SJCRH30 (cell line): Measurements from ENCODE around the gene HCFC1R1. TPM values are rescaled to one million over a fixed set of nuclear protein-coding genes. Genes with fewer than 3 reads are reported as not detected.

Experiments
- DNase-seq, 2 experiments: peaks; one replicate each; pipeline ENCODE4 v3.0.0-alpha.2; 2015 to 2020
- H3K27ac ChIP-seq: fragments of 250-450 bp; sonication (Bioruptor Pico); 2 replicates; pipeline ENCODE4 v1.5.1; 2020; ENCODE audit warnings: mild to moderate bottlenecking, moderate library complexity
- H3K27me3 ChIP-seq: fragments of 250-450 bp; sonication (Bioruptor Pico); 2 replicates; pipeline ENCODE4 v1.5.1; 2020; ENCODE audit warnings: mild to moderate bottlenecking, moderate library complexity
- H3K36me3 ChIP-seq: fragments of 250-450 bp; sonication (Bioruptor Pico); 2 replicates; pipeline ENCODE4 v1.5.1; 2020; ENCODE audit warnings: mild to moderate bottlenecking, moderate library complexity
- H3K4me1 ChIP-seq: fragments of 250-450 bp; sonication (Bioruptor Pico); 2 replicates; pipeline ENCODE4 v1.5.1; 2020; ENCODE audit warnings: mild to moderate bottlenecking, moderate library complexity
- H3K4me3 ChIP-seq: fragments of 250-450 bp; sonication (Bioruptor Pico); 2 replicates; pipeline ENCODE4 v1.5.1; 2020; ENCODE audit warnings: mild to moderate bottlenecking, moderate library complexity
- H3K9me3 ChIP-seq: fragments of 250-450 bp; sonication (Bioruptor Pico); replicated peaks from 2 replicates; pipeline ENCODE4 v1.5.1; 2020; ENCODE audit warnings: mild to moderate bottlenecking, moderate library complexity
- total RNA-seq: library from RNA; depleted of rRNA; stranded (reverse); fragments of >200 nt; shearing (Covaris generic); gene quantifications from 2 replicates; pipeline ENCODE4 v1.2.3, GENCODE V29; 2014

HCFC1R1 gene
- total RNA-seq, 1 experiment from 2014 or later = 18.9 TPM

DNA sequence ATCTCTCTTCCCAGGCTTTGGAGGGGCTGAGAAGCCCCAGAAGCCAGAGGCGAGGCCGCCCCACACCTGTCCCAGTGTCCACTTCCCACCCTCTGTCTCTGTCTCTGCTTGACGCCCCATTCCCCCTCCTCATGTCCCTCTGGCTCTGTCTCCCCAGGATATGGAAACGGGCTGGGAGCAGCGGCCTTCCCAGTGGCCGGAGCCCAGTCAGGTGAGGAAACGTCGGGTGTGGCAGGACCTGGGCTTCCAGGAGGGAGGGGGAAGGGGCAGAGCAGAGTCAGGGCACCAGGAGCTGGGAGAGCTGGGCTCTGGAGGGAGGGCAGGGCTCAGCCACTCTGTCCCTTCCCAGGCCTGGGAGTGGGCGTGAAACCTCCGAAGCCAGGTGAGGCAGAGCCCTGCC, 32.9 kb downstream of the HCFC1R1 start:
- Histone ChIP-seq H3K9me3 (no peaks in the 10 kb centered on the region), H3K4me3 (no peak overlapping the region), H3K27ac (no peak overlapping the region), H3K36me3 (no peaks in the 10 kb centered on the region), H3K4me1 (peaks cover 32% of the 10 kb centered on the region), H3K27me3 (peaks cover 6% of the 10 kb centered on the region; the same call in 1 of the 2 replicates)
- DNase-seq = no peak

DNA sequence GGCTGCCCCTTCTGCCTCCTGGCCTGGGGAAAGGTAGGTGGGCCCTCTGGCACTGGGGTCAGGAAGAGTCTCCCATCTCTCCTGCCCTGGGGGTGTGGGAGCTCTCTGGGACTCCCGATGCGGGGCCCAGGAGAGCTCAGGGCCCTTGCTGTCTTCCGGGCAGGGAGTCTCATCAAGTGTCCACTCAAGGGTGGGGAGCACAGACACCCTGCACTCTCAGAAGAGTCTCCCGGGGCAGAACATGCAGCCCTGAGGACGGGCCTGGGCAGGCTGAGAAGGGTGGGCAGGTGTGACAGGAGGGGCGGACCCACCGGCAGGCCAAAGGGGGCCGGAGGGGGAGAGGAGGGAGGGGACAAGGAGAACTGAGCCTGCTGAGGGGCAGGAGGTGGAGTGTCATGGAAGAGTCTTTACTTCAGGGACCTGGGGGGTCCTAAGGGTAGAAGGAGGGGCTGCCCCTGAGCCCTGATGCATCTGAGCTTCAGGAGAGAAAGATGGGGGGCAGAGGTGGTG, 35.1 kb downstream of the HCFC1R1 start:
- Histone ChIP-seq H3K27ac (peak overlapping the region; percentile 66), H3K4me1 (peaks cover 52% of the 10 kb centered on the region), H3K36me3 (no peaks in the 10 kb centered on the region), H3K9me3 (no peaks in the 10 kb centered on the region), H3K27me3 (no peaks in the 10 kb centered on the region), H3K4me3 (peak overlapping the region; percentile 23)
- DNase-seq = peak; percentile 53 to 56

DNA sequence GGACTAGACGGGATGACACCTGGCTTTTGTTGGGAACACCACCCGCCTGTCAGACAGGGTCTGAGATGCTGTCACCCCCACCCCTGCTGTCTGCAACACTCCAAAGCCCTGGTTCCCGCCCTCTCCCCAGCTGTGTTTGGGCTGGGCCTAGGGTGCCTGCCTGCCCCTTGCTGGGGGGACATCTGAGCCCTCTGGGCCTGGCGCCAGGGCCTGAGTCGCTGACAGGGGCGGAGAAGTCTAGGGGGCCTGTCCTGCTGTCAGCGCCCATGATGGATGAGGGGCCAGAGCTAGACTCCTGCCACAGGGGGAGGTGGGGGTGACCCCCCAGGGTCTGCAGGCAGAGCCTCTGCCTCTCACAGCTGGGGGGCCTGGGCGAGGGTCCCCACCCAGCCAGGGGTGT, 35.9 kb downstream of the HCFC1R1 start:
- Histone ChIP-seq H3K9me3 (no peaks in the 10 kb centered on the region), H3K4me3 (peak overlapping the region; percentile 23), H3K4me1 (peaks cover 55% of the 10 kb centered on the region), H3K27me3 (no peaks in the 10 kb centered on the region), H3K27ac (peak overlapping the region; percentile 66), H3K36me3 (no peaks in the 10 kb centered on the region)
- peak; percentile 90 to 93 for DNase-seq

DNA sequence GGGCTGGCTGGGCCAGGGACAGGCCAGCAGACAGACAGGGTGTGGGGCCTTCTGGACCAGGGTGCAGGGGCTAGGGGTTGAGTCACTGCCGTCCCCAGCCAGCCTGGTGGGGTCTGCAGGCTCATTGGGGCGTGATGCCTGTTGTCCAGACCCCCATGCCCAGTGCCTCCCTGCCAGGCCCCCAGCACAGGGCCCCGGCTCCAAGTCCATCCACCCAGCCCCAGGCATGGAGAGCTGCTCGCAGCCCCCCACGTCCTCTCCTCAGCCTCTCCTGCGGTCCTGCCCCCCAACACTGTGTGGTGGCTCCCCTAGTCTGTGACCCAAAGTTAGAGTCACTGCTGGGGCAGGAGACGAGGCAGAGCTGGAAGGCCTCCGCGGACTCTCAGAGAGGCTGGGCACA, 36.5 kb downstream of the HCFC1R1 start:
- no peak for DNase-seq
- Histone ChIP-seq H3K27ac (peak overlapping the region; percentile 66), H3K4me1 (peaks cover 55% of the 10 kb centered on the region)

DNA sequence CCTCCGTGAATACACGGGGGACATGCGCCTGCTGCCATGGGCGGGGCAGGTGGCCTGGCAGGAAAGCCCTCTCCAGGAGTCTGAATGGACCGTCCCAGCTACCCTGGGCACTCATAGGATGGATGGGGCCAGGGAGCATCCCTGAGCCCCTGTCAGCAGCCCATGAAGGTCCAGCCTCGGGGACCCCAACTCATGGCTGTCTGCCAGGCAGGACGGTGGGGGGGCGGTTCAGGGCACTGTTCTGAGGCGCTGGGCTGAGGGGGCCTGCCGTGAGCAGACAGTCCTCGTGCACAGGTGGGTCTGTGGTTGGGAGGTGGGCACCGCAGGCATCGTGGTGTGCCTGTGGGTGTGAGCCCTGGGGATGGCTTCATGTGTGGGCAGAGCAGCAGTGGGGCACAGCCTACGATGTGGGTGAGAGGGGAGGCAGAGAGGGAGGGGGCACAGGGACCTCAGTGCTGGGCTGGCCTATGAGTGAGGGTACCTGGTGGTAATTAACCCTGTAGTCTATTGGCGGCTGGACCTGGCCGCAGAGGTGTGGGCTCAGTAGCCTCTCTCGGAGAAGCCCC, 37.0 kb downstream of the HCFC1R1 start:
- no peaks in the 10 kb centered on the region for H3K36me3 ChIP-seq
- no peaks in the 10 kb centered on the region for H3K9me3 ChIP-seq
- H3K27me3 ChIP-seq = no peaks in the 10 kb centered on the region
- H3K27ac ChIP-seq = peak overlapping the region; percentile 66; the same call in 1 of the 2 replicates
- H3K4me1 ChIP-seq = peaks cover 58% of the 10 kb centered on the region
- DNase-seq = peak in 1 of 2 experiments; percentile 50
- no peak overlapping the region for H3K4me3 ChIP-seq

More for the DNA sequence above, 36.5 kb downstream of the HCFC1R1 start:
- no peaks in the 10 kb centered on the region for H3K27me3 ChIP-seq
- H3K36me3 ChIP-seq = no peaks in the 10 kb centered on the region
- no peaks in the 10 kb centered on the region for H3K9me3 ChIP-seq
- no peak overlapping the region for H3K4me3 ChIP-seq

DNA sequence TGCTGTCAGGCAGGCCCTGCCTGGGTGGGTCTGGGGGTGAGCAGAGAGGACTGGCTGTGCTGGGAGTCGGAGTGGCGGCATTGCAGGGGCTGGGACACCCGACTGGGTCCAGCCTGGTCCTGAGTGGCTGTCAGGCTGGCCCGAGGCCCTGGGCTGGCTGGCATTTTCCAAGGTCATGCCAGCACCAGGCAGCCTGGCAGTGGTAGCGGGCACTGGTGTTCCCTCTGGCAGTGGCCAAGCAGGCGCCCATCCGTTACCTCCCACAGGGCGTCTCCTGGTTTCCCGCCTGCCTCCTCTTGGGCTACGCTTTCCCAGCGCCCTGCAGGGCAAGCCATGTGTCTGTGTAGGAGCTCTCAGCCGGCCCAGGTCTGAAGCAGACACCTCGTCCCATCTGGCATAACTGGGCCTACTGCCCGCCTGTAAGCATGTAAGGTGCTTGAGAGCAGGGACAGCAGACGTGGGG, 37.8 kb downstream of the HCFC1R1 start:
- H3K27me3 ChIP-seq = no peaks in the 10 kb centered on the region
- no peak overlapping the region for H3K4me3 ChIP-seq
- H3K27ac ChIP-seq = peak overlapping the region; percentile 79
- DNase-seq = peak in 1 of 2 experiments; percentile 61
- H3K4me1 ChIP-seq = peaks cover 64% of the 10 kb centered on the region
- H3K36me3 ChIP-seq = no peaks in the 10 kb centered on the region
- no peaks in the 10 kb centered on the region for H3K9me3 ChIP-seq

DNA sequence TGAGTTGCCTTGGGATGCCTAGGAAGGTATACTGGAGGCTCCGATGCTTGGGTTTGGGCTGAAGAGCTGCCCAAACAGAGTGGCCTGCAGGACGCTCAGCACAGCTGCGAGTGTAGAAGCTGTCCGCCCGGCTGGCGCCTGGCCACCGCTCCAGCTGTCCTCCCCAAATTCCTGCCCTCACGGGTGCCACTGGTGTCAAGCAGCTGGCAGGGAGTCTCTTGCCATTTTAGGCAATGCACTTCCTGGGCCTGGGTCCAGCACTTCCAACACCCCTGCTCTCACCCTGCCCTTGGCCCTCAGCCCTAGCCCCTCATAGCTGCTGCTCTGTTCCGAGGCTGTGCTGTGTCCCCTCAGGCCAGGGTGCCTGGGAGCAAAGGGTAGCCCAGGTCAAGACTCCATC, 38.3 kb downstream of the HCFC1R1 start:
- peaks cover 64% of the 10 kb centered on the region for H3K4me1 ChIP-seq
- H3K36me3 ChIP-seq = no peaks in the 10 kb centered on the region
- H3K4me3 ChIP-seq = no peak overlapping the region
- no peaks in the 10 kb centered on the region for H3K27me3 ChIP-seq
- H3K27ac ChIP-seq = peak overlapping the region; percentile 79
- no peaks in the 10 kb centered on the region for H3K9me3 ChIP-seq
- peak; percentile 88 to 92 for DNase-seq

DNA sequence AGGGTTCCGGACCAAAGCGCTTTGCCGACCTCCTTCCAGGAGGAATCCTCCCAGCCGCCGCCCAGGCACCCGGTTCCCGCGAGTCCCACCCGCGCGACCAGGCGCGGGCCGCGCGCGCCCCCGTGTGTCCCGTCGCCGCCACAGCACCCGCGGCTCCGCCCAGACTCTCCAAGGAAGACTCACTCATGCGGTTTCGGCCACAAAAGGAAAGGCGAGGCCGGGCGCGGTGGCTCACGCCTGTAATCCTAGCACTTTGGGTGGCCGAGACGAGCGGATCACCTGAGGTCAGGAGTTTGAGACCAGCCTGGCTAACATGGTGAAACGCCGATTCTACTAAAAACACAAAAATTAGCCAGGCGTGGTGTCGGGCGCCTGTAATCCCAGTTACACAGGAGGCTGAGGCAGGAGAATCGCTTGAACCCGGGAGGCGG, 40.0 kb downstream of the HCFC1R1 start:
- Histone ChIP-seq H3K9me3 (no peaks in the 10 kb centered on the region), H3K27ac (peak overlapping the region; percentile 30; the same call in 1 of the 2 replicates), H3K4me3 (no peak overlapping the region), H3K4me1 (peaks cover 59% of the 10 kb centered on the region), H3K27me3 (no peaks in the 10 kb centered on the region), H3K36me3 (no peaks in the 10 kb centered on the region)
- peak; percentile 80 to 83 for DNase-seq

DNA sequence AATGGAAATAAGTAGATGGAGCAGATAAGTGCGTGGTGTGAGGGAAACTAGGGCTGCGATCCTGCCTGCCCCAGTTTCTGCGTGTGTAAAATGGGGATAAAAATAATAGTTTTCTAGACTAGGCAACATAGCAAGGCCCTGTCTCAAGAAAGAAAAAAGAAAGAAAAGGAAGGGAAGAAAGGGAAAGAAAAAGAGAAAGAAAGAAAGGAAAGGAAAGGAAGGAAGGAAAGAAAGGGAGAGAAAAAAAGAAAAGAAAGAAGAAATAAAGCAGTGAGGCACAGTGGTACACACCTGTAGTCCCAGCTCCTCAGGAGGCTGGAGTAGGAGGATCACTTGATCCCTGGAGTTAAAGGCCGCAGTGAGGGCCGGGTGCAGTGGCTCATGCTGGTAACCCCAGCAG, 41.3 kb downstream of the HCFC1R1 start:
- Histone ChIP-seq H3K9me3 (no peaks in the 10 kb centered on the region), H3K36me3 (peaks cover 3% of the 10 kb centered on the region; the same call in 1 of the 2 replicates), H3K4me3 (no peak overlapping the region), H3K27me3 (no peaks in the 10 kb centered on the region), H3K4me1 (peaks cover 48% of the 10 kb centered on the region), H3K27ac (no peak overlapping the region)
- no peak for DNase-seq

DNA sequence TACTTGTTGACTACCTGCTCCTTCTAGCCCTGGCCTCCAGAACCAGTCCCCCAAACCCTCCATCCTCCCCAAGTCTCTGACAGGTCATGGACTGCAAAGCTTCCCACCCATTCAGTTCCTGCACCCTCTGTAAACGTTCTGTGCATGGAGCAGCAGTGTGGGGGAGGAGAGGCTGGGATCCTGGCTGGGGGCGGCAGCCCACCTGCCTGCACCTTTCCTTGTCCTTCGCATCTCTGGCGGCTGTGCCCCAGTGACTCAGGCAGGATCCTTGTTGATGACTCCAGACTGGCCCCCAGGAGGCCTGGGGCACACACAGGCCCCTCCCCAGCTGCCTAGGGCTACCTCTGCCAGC, 41.9 kb downstream of the HCFC1R1 start:
- no peak for DNase-seq
- Histone ChIP-seq H3K4me1 (peaks cover 42% of the 10 kb centered on the region), H3K27me3 (no peaks in the 10 kb centered on the region), H3K9me3 (no peaks in the 10 kb centered on the region), H3K36me3 (peaks cover 7% of the 10 kb centered on the region; the same call in 1 of the 2 replicates), H3K4me3 (peak overlapping the region; percentile 90; the same call in 1 of the 2 replicates), H3K27ac (peak overlapping the region; percentile 80; the same call in 1 of the 2 replicates)

DNA sequence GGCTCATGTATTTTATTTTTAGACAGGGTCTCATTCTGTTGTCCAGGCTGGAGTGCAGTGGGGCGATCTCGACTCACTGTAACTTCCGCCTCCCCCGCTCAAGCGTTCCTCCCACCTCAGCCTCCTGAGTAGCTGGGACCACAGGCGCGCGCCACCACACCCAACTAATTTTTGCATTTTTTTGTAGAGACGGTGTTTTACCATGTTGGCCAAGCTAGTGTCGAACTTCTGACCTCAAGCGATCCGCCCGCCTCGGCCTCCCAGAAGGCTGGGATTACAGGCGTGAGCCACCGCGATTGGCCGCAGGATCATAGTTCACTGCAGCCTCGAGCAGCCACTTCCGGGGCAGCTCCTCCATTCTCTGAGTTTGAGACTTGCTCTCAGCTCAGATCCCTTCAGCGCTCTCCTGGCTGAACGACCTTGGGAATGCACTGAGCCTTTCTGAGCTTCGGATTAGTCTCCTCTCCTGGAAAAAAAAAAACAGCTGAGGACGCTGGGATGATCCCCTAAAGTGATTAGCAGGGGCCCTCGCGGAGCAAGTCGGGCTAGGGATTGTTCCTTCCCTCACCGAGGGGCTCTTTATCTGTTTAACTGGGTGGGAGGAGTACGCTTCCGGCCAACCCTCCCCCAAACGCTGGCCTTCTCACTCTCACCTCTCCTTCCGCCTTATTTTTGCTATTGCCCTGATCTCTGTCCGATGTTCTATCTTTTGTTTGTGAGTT, 42.4 kb downstream of the HCFC1R1 start:
- Histone ChIP-seq H3K36me3 (peaks cover 10% of the 10 kb centered on the region; the same call in 1 of the 2 replicates), H3K27me3 (no peaks in the 10 kb centered on the region), H3K9me3 (no peaks in the 10 kb centered on the region), H3K4me3 (peak overlapping the region; percentile 90), H3K4me1 (peaks cover 37% of the 10 kb centered on the region), H3K27ac (peak overlapping the region; percentile 80)
- peak; percentile 60 to 74 for DNase-seq

DNA sequence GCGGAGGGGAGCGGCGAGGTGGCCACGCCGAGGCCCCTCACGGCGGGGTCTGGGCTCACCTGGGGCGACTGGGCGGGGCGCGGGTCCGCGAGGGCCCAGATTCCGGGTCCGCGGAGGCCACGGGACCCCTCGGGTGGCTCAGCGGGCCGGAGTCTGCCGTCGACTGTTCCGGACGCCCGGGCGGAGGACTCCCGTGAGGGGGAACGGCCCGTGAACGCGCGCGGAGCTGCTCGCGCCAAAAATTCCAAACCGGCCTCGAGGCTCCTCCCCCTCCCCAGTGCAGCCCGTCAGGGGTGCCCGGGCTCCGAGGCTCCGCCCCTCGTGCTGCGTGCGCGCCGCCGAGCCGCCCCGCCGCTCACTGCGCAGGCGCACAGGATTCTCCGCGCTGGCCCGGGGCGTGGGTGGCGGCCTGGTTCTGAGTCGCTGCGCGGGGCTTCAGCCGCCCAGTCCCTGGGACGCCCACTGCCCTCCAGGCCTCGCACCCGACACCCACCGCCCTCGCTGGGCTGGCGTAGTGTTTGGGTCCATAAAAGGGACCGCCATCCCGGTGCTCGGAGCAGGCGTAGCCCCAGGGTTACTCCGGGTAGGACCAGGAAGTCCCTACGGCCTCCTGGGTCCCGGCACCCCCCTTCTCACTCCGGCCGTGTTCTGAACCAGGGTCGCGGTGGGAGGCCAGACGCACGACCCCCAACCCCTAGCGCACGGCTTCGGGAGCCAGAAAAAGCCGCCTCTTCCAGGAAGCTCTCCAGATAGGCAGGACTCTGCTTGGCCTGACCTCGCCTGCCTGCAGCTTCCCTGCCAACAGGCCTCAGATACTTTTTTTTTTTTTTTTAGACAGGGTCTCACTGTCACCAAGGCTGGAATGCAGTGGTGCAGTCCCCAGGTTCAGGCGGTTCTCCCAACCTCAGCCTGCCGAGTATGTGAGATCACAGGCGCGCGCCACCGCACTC, 43.2 kb downstream of the HCFC1R1 start, which contains the start of gene PKMYT1:
Gene PKMYT1, minus strand, starts transcription at position 220 of the 950 bp plus-strand sequence. CDS start 789 bp downstream, outside the sequence.
- peak within 1 kb of the TSS; percentile 80 for H3K27ac ChIP-seq
- DNase-seq = peak; percentile 91
- H3K4me3 ChIP-seq = peak within 1 kb of the TSS; percentile 90
- H3K9me3 ChIP-seq = no peaks in the 10 kb centered on the region
- peaks cover 15% of the 10 kb centered on the region for H3K36me3 ChIP-seq
- no peaks in the 10 kb centered on the region for H3K27me3 ChIP-seq
- peaks cover 29% of the 10 kb centered on the region for H3K4me1 ChIP-seq

DNA sequence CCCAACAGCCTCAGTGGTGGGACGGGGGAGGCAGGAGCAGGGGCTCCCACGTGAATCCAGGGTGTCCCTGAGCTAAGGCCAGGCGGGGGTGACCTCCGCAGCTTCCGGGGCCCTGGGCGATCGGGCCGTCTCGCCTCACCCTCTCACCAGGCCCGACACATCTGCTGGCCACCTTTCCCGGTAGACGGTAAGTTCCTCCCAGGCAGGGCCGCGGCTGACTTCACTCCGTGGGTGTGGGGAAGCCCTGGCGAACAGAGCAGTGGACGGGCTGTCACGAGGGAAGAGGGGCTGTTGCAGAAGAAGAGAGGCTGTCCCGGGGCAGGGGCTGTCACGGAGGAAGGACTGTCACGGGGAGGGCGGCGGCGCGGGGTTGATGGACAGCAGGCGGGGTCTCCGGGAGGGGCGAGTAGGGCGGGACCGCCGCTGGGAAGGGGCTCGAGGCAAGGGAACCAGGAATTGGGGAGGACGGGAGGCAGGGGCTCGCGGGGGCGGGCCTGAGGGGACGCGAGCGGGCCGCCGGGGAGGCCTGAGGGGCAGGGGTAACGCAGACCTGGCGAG, 44.0 kb downstream of the HCFC1R1 start:
- Histone ChIP-seq H3K27me3 (no peaks in the 10 kb centered on the region), H3K27ac (peak overlapping the region; percentile 80), H3K9me3 (no peaks in the 10 kb centered on the region), H3K4me3 (peak overlapping the region; percentile 90), H3K4me1 (peaks cover 22% of the 10 kb centered on the region), H3K36me3 (peaks cover 21% of the 10 kb centered on the region)
- DNase-seq = peak in 1 of 2 experiments; percentile 45

DNA sequence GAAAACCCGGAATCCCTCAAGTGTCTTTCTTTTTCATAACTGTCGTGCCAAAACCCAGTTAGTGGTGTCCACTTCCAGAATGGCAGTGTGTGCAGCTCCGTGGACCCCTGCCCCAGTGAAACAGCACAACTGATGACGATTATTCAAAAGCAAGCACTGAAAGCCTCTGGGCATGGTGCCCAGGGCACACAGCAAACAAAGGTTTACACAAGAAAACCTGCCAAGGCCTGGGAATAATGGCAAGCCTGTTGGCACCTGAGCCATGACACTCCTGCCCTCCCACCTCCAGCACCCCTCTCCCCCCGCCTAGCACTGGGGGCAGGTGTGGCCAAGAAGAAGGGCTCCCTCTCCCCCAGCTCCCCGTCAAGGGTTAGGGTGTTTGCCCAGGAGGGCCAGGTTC, 46.3 kb downstream of the HCFC1R1 start:
- no peaks in the 10 kb centered on the region for H3K9me3 ChIP-seq
- H3K27me3 ChIP-seq = no peaks in the 10 kb centered on the region
- no peak overlapping the region for H3K4me3 ChIP-seq
- peaks cover 28% of the 10 kb centered on the region for H3K36me3 ChIP-seq
- H3K27ac ChIP-seq = no peak overlapping the region
- DNase-seq = no peak
- H3K4me1 ChIP-seq = peaks cover 10% of the 10 kb centered on the region
